ENCODE results near the gene ALPG. TPM values are rescaled to one million over a fixed set of nuclear protein-coding genes. Genes with fewer than 3 reads are reported as not detected.

The ALPG gene
- polyA plus RNA-seq, 1 donor (not counting 4 experiments of a cell fraction or from before 2014, with no cell fraction given), result not detected

DNA sequence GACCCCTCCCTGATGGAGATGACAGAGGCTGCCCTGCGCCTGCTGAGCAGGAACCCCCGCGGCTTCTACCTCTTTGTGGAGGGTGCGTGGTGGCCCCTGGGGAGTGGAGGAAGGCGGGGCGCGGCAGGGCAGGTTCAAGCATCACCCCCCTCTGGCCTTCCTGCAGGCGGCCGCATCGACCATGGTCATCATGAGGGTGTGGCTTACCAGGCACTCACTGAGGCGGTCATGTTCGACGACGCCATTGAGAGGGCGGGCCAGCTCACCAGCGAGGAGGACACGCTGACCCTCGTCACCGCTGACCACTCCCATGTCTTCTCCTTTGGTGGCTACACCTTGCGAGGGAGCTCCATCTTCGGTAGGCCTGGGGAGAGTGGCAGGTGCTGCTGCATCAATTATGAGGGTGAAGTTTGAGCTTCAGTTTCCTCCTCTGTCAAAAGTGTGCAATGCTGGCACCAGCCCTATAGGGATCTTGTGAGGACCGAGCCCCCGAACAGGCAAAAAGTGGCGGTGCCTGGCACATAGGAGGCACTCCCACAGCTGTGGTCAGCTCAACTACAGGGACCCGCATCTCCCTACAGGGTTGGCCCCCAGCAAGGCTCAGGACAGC, 51.5 kb downstream of the ALPG start:
- DNase-seq (ENCODE audit: low read depth, low spot score) (no peak), FAIRE-seq (no peak)
- no peak overlapping the region for H3K4me3 ChIP-seq (ENCODE audit: control insufficient read depth in 2 of 3, extremely low read depth in 1 of 3, insufficient read depth in 2 of 3, low read depth in 1 of 3, low read length in 3 of 3)
- no peaks in the 10 kb centered on the region for H3K4me1 ChIP-seq (ENCODE audit: control insufficient read depth, extremely low read depth, insufficient read depth, low read length)
- peaks cover 17% of the 10 kb centered on the region for H3K27me3 ChIP-seq (ENCODE audit: control insufficient read depth, extremely low read depth, insufficient read depth, low read length)
- H3K79me2 ChIP-seq (ENCODE audit: control insufficient read depth, insufficient read depth, low read length), result no peaks in the 10 kb centered on the region
- no peak overlapping the region for H3K27ac ChIP-seq (ENCODE audit: control insufficient read depth, insufficient read depth, low read length)
- H3K9ac ChIP-seq (ENCODE audit: control insufficient read depth, extremely low read depth, insufficient read depth, low read length), result no peak overlapping the region
- H3K4me2 ChIP-seq (ENCODE audit: control insufficient read depth, extremely low read depth, insufficient read depth, low read depth, low read length), result no peak overlapping the region
- H3K9me3 ChIP-seq (ENCODE audit: control insufficient read depth, low read depth, low read length), result no peaks in the 10 kb centered on the region
- no peaks in the 10 kb centered on the region for H4K20me1 ChIP-seq (ENCODE audit: control insufficient read depth, extremely low read depth, insufficient read depth, low read length)
- H3K36me3 ChIP-seq (ENCODE audit: control insufficient read depth in 2 of 2, extremely low read depth in 1 of 2, insufficient read depth in 2 of 2, low read length in 2 of 2), result no peaks in the 10 kb centered on the region
- TF ChIP-seq, protein P1, sequence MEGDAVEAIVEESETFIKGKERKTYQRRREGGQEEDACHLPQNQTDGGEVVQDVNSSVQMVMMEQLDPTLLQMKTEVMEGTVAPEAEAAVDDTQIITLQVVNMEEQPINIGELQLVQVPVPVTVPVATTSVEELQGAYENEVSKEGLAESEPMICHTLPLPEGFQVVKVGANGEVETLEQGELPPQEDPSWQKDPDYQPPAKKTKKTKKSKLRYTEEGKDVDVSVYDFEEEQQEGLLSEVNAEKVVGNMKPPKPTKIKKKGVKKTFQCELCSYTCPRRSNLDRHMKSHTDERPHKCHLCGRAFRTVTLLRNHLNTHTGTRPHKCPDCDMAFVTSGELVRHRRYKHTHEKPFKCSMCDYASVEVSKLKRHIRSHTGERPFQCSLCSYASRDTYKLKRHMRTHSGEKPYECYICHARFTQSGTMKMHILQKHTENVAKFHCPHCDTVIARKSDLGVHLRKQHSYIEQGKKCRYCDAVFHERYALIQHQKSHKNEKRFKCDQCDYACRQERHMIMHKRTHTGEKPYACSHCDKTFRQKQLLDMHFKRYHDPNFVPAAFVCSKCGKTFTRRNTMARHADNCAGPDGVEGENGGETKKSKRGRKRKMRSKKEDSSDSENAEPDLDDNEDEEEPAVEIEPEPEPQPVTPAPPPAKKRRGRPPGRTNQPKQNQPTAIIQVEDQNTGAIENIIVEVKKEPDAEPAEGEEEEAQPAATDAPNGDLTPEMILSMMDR (optimal IDR thresholded peaks at IDR 0.05 in 1 of 3, IDR thresholded peaks at IDR 0.05 in 1 of 3, conservative IDR thresholded peaks at IDR 0.05 in 1 of 3; ENCODE audit: extremely low read depth in 1 of 3, insufficient read depth in 2 of 3, low read length in 3 of 3), result no peak
- no peak for TF ChIP-seq EZH2 (IDR thresholded peaks at IDR 0.05; ENCODE audit: low read length)
- dilution Hi-C loops (cut with MboI; ENCODE audit: extremely low pct_ligation_motif_present, low sequenced_read_pairs), result no loop called here
- no peaks in the 10 kb centered on the region for H3K9me1 ChIP-seq (ENCODE audit: control insufficient read depth, extremely low read depth, insufficient read depth, low read length)
- no peak overlapping the region for H2AFZ ChIP-seq (ENCODE audit: control insufficient read depth, low read length)

DNA sequence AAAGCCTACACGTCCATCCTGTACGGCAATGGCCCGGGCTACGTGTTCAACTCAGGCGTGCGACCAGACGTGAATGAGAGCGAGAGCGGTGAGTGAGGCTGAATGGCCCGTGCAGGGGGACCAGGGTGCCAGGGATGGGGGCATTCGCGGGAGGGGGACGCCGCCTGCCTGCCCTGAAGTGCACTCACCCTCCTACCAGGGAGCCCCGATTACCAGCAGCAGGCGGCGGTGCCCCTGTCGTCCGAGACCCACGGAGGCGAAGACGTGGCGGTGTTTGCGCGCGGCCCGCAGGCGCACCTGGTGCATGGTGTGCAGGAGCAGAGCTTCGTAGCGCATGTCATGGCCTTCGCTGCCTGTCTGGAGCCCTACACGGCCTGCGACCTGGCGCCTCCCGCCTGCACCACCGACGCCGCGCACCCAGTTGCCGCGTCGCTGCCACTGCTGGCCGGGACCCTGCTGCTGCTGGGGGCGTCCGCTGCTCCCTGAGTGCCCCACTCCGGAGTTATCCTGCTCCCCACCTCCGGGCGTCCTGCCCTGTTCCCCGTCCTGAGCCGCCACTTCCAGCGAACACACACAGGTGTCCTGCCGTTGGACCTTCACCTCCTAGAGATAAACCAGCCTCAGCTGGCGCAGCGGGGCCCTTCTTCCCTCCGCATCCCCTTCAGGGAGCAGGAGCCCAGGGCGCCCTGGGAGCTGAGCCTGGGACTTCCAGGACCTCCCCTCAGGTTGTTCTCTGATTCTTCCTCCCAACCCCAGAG, 52.2 kb downstream of the ALPG start:
- no peak overlapping the region for H3K4me3 ChIP-seq (ENCODE audit: control insufficient read depth in 2 of 3, extremely low read depth in 1 of 3, insufficient read depth in 2 of 3, low read depth in 1 of 3, low read length in 3 of 3)
- FAIRE-seq (no peak), DNase-seq (ENCODE audit: low read depth, low spot score) (no peak)
- TF ChIP-seq, protein P1 (optimal IDR thresholded peaks at IDR 0.05 in 1 of 3, IDR thresholded peaks at IDR 0.05 in 1 of 3, conservative IDR thresholded peaks at IDR 0.05 in 1 of 3; ENCODE audit: extremely low read depth in 1 of 3, insufficient read depth in 2 of 3, low read length in 3 of 3), result no peak
- TF ChIP-seq EZH2 (IDR thresholded peaks at IDR 0.05; ENCODE audit: low read length), result no peak
- no peak overlapping the region for H3K9ac ChIP-seq (ENCODE audit: control insufficient read depth, extremely low read depth, insufficient read depth, low read length)
- no peaks in the 10 kb centered on the region for H3K79me2 ChIP-seq (ENCODE audit: control insufficient read depth, insufficient read depth, low read length)
- H3K27ac ChIP-seq (ENCODE audit: control insufficient read depth, insufficient read depth, low read length), result no peak overlapping the region
- dilution Hi-C loops (cut with MboI; ENCODE audit: extremely low pct_ligation_motif_present, low sequenced_read_pairs), result no loop called here
- H2AFZ ChIP-seq (ENCODE audit: control insufficient read depth, low read length), result no peak overlapping the region
- no peaks in the 10 kb centered on the region for H3K9me3 ChIP-seq (ENCODE audit: control insufficient read depth, low read depth, low read length)
- peaks cover 17% of the 10 kb centered on the region for H3K27me3 ChIP-seq (ENCODE audit: control insufficient read depth, extremely low read depth, insufficient read depth, low read length)
- no peaks in the 10 kb centered on the region for H3K4me1 ChIP-seq (ENCODE audit: control insufficient read depth, extremely low read depth, insufficient read depth, low read length)
- H3K4me2 ChIP-seq (ENCODE audit: control insufficient read depth, extremely low read depth, insufficient read depth, low read depth, low read length), result no peak overlapping the region
- H3K36me3 ChIP-seq (ENCODE audit: control insufficient read depth in 2 of 2, extremely low read depth in 1 of 2, insufficient read depth in 2 of 2, low read length in 2 of 2), result no peaks in the 10 kb centered on the region
- no peaks in the 10 kb centered on the region for H3K9me1 ChIP-seq (ENCODE audit: control insufficient read depth, extremely low read depth, insufficient read depth, low read length)
- no peaks in the 10 kb centered on the region for H4K20me1 ChIP-seq (ENCODE audit: control insufficient read depth, extremely low read depth, insufficient read depth, low read length)
